GM21515 (cell line): ENCODE measurements around the gene CMTM2.
"Not testable (repeated sequence)": the region's sequence is repeated elsewhere in the genome, so short reads cannot be mapped to it uniquely, and the experiment has no call there.

Experiments used
- ATAC-seq: cut with Tn5 transposase; IDR thresholded peaks from one replicate; pipeline ENCODE4 v1.9.1; 2021; ENCODE audit not compliant: unreplicated experiment

Gene CMTM2

GRCh38 chr16:66629856-66630255 is 50.6 kb downstream of the CMTM2 start:
- no peak for ATAC-seq

- ATAC-seq = not testable (repeated sequence)
Observed at GRCh38 chr16:66630561-66631260, 51.4 kb downstream of the CMTM2 start.

- not testable (repeated sequence) for ATAC-seq
Observed at GRCh38 chr16:66631558-66631957, 52.3 kb downstream of the CMTM2 start.

GRCh38 chr16:66634527-66635196 is 55.4 kb downstream of the CMTM2 start:
- ATAC-seq = no peak

GRCh38 chr16:66635406-66635805 is 56.1 kb downstream of the CMTM2 start:
- ATAC-seq = no peak

GRCh38 chr16:66636199-66636598 is 56.9 kb downstream of the CMTM2 start:
- no peak for ATAC-seq

GRCh38 chr16:66637806-66638205 is 58.5 kb downstream of the CMTM2 start:
- ATAC-seq = no peak
